ENCODE results near the gene ABCF1.

ABCF1 gene

DNA sequence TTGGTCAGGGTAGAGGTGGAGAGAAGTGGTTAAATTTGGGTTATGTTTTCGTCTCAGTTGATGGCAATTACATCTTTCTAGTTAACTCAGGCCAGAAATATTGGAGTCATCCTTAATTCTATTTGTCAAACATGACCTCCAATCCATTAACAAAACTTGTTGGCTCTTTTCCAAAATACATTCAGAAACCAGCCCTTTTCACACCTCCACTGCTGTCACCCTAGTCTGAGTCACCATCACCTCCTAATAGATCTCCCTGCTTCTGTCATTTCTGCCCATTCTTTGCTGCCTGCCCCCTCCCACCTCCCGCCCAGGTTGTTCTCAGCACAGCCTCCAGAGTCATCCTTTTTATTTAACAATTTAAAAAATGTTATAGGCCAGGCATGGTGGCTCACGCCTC, 3.0 kb upstream of the ABCF1 start:
- TF ChIP-seq, protein P1, sequence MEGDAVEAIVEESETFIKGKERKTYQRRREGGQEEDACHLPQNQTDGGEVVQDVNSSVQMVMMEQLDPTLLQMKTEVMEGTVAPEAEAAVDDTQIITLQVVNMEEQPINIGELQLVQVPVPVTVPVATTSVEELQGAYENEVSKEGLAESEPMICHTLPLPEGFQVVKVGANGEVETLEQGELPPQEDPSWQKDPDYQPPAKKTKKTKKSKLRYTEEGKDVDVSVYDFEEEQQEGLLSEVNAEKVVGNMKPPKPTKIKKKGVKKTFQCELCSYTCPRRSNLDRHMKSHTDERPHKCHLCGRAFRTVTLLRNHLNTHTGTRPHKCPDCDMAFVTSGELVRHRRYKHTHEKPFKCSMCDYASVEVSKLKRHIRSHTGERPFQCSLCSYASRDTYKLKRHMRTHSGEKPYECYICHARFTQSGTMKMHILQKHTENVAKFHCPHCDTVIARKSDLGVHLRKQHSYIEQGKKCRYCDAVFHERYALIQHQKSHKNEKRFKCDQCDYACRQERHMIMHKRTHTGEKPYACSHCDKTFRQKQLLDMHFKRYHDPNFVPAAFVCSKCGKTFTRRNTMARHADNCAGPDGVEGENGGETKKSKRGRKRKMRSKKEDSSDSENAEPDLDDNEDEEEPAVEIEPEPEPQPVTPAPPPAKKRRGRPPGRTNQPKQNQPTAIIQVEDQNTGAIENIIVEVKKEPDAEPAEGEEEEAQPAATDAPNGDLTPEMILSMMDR (IDR thresholded peaks at IDR 0.05) = no peak

DNA sequence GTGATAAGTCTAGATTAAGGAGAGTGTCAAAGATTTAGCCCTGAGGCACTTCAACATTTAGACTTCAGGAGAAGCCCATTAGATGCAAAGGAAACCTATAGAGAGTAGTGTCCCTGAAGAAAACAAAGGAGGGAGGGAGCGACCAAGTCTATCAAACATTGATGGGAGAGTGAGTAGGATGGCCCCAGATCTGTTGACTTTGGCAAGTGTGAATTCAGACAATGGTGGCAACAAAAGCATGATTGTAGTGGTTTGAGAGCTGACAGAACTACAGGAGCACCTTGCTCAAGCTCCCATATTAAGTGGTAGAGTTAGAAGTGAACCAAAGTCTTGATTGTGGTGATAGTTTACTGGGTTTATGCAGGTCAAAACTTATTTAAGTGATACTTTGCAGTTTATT, 979 bp upstream of the ABCF1 start:
- TF ChIP-seq, protein P1 (IDR thresholded peaks at IDR 0.05) = no peak

DNA sequence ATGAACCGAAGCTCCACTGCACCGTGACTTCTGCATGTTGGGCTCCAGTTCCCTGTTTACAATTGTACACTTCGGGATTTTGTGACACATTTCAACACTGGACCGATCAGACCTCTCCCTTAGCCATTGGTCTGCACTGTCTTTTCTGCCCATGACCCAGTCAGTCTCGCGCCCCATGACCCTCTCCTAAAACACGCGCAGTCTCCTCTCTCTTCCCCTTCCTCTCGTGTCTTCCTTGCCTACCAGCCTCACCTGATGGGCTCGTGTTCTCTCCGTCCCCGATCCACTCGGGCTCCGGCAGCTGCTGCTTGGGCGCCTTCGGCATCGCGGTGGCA, 535 bp upstream of the ABCF1 start:
- TF ChIP-seq, protein P1 (IDR thresholded peaks at IDR 0.05) = no peak

DNA sequence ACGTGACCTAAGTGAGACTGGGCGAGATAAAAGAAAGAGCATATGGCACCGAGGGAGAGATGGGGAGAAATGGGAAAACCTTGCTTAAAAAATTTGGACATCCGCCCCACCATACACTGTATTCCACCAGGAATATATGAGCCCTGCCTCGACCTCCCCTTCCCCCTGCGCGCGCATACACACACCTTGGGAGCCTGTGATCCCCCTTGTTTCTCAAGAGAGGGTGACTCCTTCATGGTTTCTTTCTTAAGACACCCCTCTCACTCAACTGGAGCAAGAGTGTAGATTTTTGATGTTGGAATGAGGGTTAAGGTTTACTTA, 480 bp downstream of the ABCF1 start:
- TF ChIP-seq, protein P1 (IDR thresholded peaks at IDR 0.05) = no peak

DNA sequence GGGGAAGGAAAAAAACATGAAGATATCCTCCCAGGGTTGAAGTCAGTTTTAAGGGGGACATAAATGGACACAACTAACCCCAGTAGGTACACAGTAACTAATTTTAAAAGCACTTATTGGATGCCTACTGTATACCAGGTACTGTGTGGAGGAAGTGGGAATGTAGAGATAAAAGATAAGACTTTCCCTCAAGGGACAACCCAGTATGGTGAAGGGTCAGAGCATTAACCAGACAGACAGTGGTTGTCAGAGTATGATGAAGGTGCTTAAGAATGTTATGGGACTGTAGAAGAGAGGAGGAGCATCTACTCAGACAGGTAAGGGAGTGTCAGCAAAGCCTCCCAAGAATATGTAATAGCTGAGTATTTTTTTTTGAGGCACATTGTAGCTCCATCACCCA, 906 bp downstream of the ABCF1 start:
- TF ChIP-seq, protein P1 (IDR thresholded peaks at IDR 0.05) = no peak

DNA sequence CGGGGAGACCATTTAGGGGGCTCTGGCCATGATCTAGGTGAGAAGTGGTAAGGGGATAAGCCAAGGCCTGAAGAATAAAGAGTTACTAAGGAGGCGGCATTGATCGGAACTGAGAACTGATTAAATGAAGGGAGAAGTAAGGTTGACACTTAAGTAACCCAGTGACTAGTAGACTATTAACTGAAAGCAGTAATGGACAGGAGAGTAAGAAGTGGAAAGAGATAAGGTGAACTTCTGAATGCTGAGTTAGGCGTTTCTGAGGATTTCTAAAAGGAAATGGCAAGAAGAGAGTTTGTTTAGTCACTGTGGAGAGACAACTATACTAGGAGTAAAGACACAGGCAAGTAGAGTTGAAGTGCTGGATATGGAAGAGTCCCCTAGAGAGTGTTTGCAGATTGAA, 1.9 kb downstream of the ABCF1 start:
- TF ChIP-seq, protein P1 (IDR thresholded peaks at IDR 0.05) = no peak

DNA sequence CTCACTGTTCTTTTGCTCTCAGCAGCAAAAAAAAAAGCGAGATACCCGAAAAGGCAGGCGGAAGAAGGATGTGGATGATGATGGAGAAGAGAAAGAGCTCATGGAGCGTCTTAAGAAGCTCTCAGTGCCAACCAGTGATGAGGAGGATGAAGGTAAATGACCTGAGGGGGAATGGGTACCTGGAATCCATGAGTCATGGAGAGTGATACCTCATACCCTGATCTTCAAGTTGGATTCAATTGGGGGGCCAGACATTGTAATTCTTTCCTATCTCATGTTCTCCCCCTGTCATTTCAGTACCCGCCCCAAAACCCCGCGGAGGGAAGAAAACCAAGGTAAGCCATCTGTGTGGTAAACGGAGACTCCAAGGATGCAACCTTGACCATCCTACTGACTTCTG, 6.8 kb downstream of the ABCF1 start:
- TF ChIP-seq, protein P1 (IDR thresholded peaks at IDR 0.05) = no peak

DNA sequence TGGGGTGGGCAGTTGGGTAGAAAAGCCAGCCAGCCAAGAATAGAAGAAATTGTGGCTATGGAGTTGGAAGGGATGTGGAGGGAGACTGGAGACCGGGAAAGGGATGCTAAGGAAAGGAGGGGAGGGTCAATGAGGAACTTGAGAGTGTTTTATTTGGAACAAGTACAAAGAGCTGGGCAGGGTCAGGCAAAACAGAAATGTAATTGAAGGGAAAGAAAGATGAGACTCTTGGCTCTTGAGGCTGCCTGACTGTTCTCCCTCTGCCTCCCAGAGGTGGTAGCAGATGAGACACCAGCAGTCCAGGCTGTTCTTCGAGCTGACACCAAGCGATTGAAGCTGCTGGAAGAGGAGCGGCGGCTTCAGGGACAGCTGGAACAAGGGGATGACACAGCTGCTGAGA, 12.7 kb downstream of the ABCF1 start:
- TF ChIP-seq, protein P1 (IDR thresholded peaks at IDR 0.05) = no peak
